Pulmonary artery endothelial cell (primary cell): ENCODE measurements around the gene PGRMC2. TPM values are rescaled to one million over a fixed set of nuclear protein-coding genes. Genes with fewer than 3 reads are reported as not detected.

Experiments
- DNase-seq: peaks from one replicate; pipeline ENCODE4 v3.0.0-alpha.2; 2011; ENCODE audit warnings: low read depth, low spot score
- total RNA-seq: library from RNA; depleted of rRNA; stranded (reverse); fragments of >200 nt; gene quantifications from 2 replicates; pipeline ENCODE4 v1.2.3, GENCODE V29; 2014

PGRMC2 gene
- total RNA-seq, 1 donor from 2014 or later, result 16.7 TPM

DNA sequence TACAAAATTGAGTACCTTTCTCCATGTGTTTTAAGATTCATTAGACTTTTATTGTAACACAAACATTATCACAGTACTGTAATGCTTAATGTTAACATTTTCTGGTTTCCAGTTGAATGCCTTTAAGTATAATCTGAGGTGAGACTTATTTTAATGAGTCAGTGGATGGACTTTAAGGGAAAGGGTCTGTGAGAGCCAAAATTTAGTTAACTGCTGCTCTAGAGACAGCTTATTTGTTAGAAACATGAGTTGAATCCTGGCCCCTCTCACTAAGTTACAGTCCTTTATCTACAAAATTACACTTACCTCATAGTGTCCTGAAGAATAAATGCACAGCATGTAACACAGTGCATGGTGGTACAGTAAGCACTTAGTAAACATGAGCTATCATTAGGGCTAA is 66.0 kb downstream of the PGRMC2 start:
- no peak for DNase-seq

DNA sequence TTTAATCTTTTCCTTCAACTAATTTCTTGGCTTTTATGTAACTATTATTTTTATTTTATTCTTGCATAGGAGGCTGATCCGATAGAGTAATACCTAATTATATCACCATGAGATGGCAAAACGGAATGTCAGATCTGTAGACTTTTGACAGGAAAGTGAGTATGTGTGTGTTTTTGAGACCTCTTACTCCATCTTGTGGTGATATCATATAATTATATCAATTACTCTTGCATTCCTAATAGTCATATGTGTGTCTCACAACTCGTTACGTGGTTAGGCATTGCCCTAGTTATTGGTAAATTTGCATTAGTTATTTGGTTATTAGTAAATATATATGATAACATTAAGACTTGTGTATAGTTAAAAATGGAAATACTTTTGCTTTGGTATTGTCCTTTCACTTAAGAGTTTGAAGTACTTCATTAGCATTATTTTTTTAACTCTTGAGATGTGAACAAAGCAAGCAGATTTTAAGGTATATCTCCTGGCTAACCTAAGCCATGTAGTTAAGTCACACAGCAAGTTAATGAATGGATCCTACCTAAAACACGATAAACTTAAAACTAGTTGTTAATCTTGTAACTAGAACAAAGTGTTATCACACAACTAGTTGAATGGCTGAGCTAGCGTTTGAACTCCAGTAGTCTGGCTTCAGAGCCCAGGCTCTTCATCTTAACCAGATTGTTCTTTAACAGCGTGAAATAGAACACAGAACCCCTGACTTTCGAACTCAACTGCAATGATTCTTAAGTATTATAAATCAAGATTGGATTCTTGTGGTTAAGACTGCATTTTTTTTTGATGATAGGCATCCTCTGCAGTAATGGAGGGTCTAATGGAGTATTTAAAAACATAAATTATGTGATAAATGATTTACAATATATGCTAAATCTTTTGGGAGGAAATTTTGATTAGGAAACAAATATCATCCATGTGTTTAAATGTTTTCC is 67.1 kb downstream of the PGRMC2 start:
- DNase-seq, result peak; percentile 17

Other genes with a start within 250 kb of the PGRMC2 start
- 20.4 and 22.2 TPM in 2 replicates for gene LARP1B, start 226.5 kb downstream of the PGRMC2 start, total RNA-seq